ENCODE data around the gene MDC1. TPM values are rescaled to one million over a fixed set of nuclear protein-coding genes. Genes with fewer than 3 reads are reported as not detected.

MDC1 gene
- total RNA-seq, 1 experiment from 2014 or later = 66.6 TPM

- CTCF ChIA-PET = interaction anchor here (0.6 to 2.1 kb wide), 5 partner anchors 26 to 95 kb away, joined by 4 to 10 read pairs (median 6); no protein-coding TSS in a partner anchor
- intact Hi-C loops (cut with micrococcal nuclease; ENCODE audit: unreplicated experiment) = loop anchor here (2.0 kb wide), 2 partner anchors 71 to 133 kb away; no protein-coding TSS in a partner anchor
- no peak for DNase-seq
- Mint-ChIP-seq H3K27ac (ENCODE audit: unreplicated experiment) (peak overlapping the region; percentile 98), H3K4me1 (ENCODE audit: low read depth, unreplicated experiment) (peaks cover 64% of the 10 kb centered on the region), H3K4me3 (ENCODE audit: low read depth, unreplicated experiment) (peak overlapping the region; percentile 93), H3K36me3 (ENCODE audit: insufficient read depth, unreplicated experiment) (peaks cover 90% of the 10 kb centered on the region), H3K9me3 (ENCODE audit: low read depth, unreplicated experiment) (no peaks in the 10 kb centered on the region), H3K27me3 (ENCODE audit: unreplicated experiment) (peaks cover 13% of the 10 kb centered on the region)
- no peak for TF ChIP-seq CTCF (IDR thresholded peaks at IDR 0.05; ENCODE audit: unreplicated experiment)
- BruUV-seq (replicated peaks) = TSS peak; percentile 99
Measured at GRCh38 chr6:30743099-30744053, 26.3 kb upstream of the MDC1 start.

GRCh38 chr6:30742316-30743098 lies 25.4 kb upstream of the MDC1 start, which contains the start of gene FLOT1:
Gene FLOT1, minus strand, starts transcription at chr6:30742687. Its CDS starts 498 bp downstream, at chr6:30742189.
- no TSS peak for BruUV-seq (replicated peaks)
- peak; percentile 99 for DNase-seq
- TF ChIP-seq CTCF (IDR thresholded peaks at IDR 0.05; ENCODE audit: unreplicated experiment) = no peak
- CTCF ChIA-PET = interaction anchor here (0.5 to 1.6 kb wide), 10 partner anchors 10 to 128 kb away, joined by 3 to 7 read pairs (median 6); no protein-coding TSS in a partner anchor
- Mint-ChIP-seq H3K4me1 (ENCODE audit: low read depth, unreplicated experiment) (peaks cover 60% of the 10 kb centered on the region), H3K27me3 (ENCODE audit: unreplicated experiment) (peaks cover 13% of the 10 kb centered on the region), H3K27ac (ENCODE audit: unreplicated experiment) (peak within 1 kb of the TSS; percentile 98), H3K9me3 (ENCODE audit: low read depth, unreplicated experiment) (no peaks in the 10 kb centered on the region), H3K36me3 (ENCODE audit: insufficient read depth, unreplicated experiment) (peaks cover 86% of the 10 kb centered on the region), H3K4me3 (ENCODE audit: low read depth, unreplicated experiment) (peak within 1 kb of the TSS; percentile 93)
- intact Hi-C loops (cut with micrococcal nuclease; ENCODE audit: unreplicated experiment) = loop anchor here (1.0 to 2.0 kb wide), 2 partner anchors 22 to 72 kb away; no protein-coding TSS in a partner anchor

- no peak for DNase-seq
- H3K4me3 Mint-ChIP-seq (ENCODE audit: low read depth, unreplicated experiment) = peak overlapping the region; percentile 93
- no peak for TF ChIP-seq CTCF (IDR thresholded peaks at IDR 0.05; ENCODE audit: unreplicated experiment)
- peaks cover 86% of the 10 kb centered on the region for H3K36me3 Mint-ChIP-seq (ENCODE audit: insufficient read depth, unreplicated experiment)
- H3K27ac Mint-ChIP-seq (ENCODE audit: unreplicated experiment) = peak overlapping the region; percentile 98
- intact Hi-C loops (cut with micrococcal nuclease; ENCODE audit: unreplicated experiment) = loop anchor here (1.0 to 2.0 kb wide), 2 partner anchors 22 to 73 kb away; no protein-coding TSS in a partner anchor
- H3K27me3 Mint-ChIP-seq (ENCODE audit: unreplicated experiment) = peaks cover 13% of the 10 kb centered on the region
- CTCF ChIA-PET = interaction anchor here (0.5 to 1.6 kb wide), 10 partner anchors 10 to 127 kb away, joined by 3 to 7 read pairs (median 6); no protein-coding TSS in a partner anchor
- BruUV-seq (replicated peaks) = no TSS peak
- H3K4me1 Mint-ChIP-seq (ENCODE audit: low read depth, unreplicated experiment) = peaks cover 60% of the 10 kb centered on the region
- H3K9me3 Mint-ChIP-seq (ENCODE audit: low read depth, unreplicated experiment) = no peaks in the 10 kb centered on the region
Measured at GRCh38 chr6:30741789-30742315, 24.8 kb upstream of the MDC1 start.
